CD4-positive, alpha-beta T cell treated with Interleukin-4 for 4 hours (primary cell): ENCODE data around the gene FRMD4A.

Source experiments
- DNase-seq: peaks from one replicate; pipeline ENCODE4 v3.0.0-alpha.2; 2020

FRMD4A gene

GRCh38 chr10:13707156-13707881, 623.4 kb downstream of the FRMD4A start:
- no peak for DNase-seq

GRCh38 chr10:13706604-13707003, 624.1 kb downstream of the FRMD4A start:
- DNase-seq, result no peak

GRCh38 chr10:13706175-13706574, 624.5 kb downstream of the FRMD4A start:
- no peak for DNase-seq

- DNase-seq, result no peak
These were observed 625.1 kb downstream of the FRMD4A start for GRCh38 chr10:13705526-13706174.

GRCh38 chr10:13704964-13705363, 625.8 kb downstream of the FRMD4A start:
- DNase-seq, result no peak

GRCh38 chr10:13703997-13704536, 626.7 kb downstream of the FRMD4A start:
- DNase-seq, result no peak

GRCh38 chr10:13703101-13703818, 627.5 kb downstream of the FRMD4A start:
- no peak for DNase-seq

GRCh38 chr10:13701157-13701919, 629.4 kb downstream of the FRMD4A start:
- DNase-seq, result no peak

- no peak for DNase-seq
These were observed 630.1 kb downstream of the FRMD4A start for GRCh38 chr10:13700473-13701144.

GRCh38 chr10:13699216-13699615, 631.5 kb downstream of the FRMD4A start:
- no peak for DNase-seq

- no peak for DNase-seq
These were observed 632.5 kb downstream of the FRMD4A start for GRCh38 chr10:13698217-13698616.

- DNase-seq, result no peak
These were observed 634.7 kb downstream of the FRMD4A start for GRCh38 chr10:13696071-13696470.

GRCh38 chr10:13695588-13695987, 635.1 kb downstream of the FRMD4A start:
- no peak for DNase-seq

- no peak for DNase-seq
These were observed 636.7 kb downstream of the FRMD4A start for GRCh38 chr10:13693783-13694700.

- no peak for DNase-seq
These were observed 640.4 kb downstream of the FRMD4A start for GRCh38 chr10:13690281-13690825.

GRCh38 chr10:13686331-13686752, 644.4 kb downstream of the FRMD4A start:
- no peak for DNase-seq

- DNase-seq, result no peak
These were observed 644.8 kb downstream of the FRMD4A start for GRCh38 chr10:13685885-13686284.

GRCh38 chr10:13684806-13685482, 645.8 kb downstream of the FRMD4A start:
- no peak for DNase-seq

- DNase-seq, result no peak
These were observed 646.4 kb downstream of the FRMD4A start for GRCh38 chr10:13684252-13684791.

- no peak for DNase-seq
These were observed 647.7 kb downstream of the FRMD4A start for GRCh38 chr10:13683017-13683416.
